22Rv1 (cell line): ENCODE measurements around the gene CLRN3.

Experiments
- CTCF ChIP-seq: fragments of 450-650 bp; IDR thresholded peaks from 2 replicates; pipeline ENCODE4 v1.5.1; 2017; ENCODE audit warnings: mild to moderate bottlenecking
- ZFX ChIP-seq: fragments of 450-650 bp; IDR thresholded peaks from 2 replicates; pipeline ENCODE4 v1.6.1; 2017; ENCODE audit warnings: antibody characterized with exemption, borderline replicate concordance

DNA sequence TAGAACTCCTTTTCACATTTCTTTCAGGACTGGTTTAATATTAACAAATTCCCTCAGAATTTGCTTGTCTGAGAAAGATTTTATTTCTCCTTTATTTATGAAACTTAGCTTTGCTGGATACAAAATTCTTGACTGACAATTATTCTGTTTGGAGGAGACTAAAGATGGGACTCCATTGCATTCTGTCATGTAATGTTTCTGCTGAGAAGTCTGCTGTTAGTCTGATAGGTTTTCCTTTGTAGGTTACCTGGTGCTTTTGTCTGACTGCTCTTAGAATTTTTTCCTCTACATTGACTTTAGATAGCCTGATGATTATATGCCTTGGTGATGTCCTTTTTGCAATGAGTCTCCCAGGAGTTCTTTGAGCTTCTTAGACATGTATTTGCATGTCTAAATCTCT, 23.4 kb downstream of the CLRN3 start:
- TF ChIP-seq CTCF (no peak), ZFX (no peak)
